Measurements from ENCODE around the gene HSPA1L.

- TF ChIP-seq CTCF (IDR thresholded peaks at IDR 0.05; ENCODE audit: insufficient read depth, low read length, poor library complexity, severe bottlenecking) (peak; percentile 68), EZH2phosphoT487 (conservative IDR thresholded peaks at IDR 0.05; ENCODE audit: low read length) (no peak)
These were observed 14.7 kb upstream of the HSPA1L start for GRCh38 chr6:31829633-31830283.
